ENCODE results near the gene DEPDC7.
"Not testable (repeated sequence)": the region's sequence is repeated elsewhere in the genome, so short reads cannot be mapped to it uniquely, and the experiment has no call there.

Gene DEPDC7

GRCh38 chr11:33015621-33016551 is at the start of gene DEPDC7:
TSS of gene DEPDC7 (plus strand) at chr11:33015878. CDS start at chr11:33015956, 78 bp downstream.
- DNase-seq (ENCODE audit: low read depth), result peak; percentile 90

GRCh38 chr11:32968541-32968940 is 47.1 kb upstream of the DEPDC7 start:
- DNase-seq (ENCODE audit: low read depth), result no peak

- DNase-seq (ENCODE audit: low read depth), result not testable (repeated sequence)
Measured at GRCh38 chr11:32972233-32972632, 43.4 kb upstream of the DEPDC7 start.

GRCh38 chr11:32972781-32973180 is 42.9 kb upstream of the DEPDC7 start:
- DNase-seq (ENCODE audit: low read depth), result no peak

GRCh38 chr11:32982626-32983025 is 33.1 kb upstream of the DEPDC7 start:
- DNase-seq (ENCODE audit: low read depth), result no peak

DNA sequence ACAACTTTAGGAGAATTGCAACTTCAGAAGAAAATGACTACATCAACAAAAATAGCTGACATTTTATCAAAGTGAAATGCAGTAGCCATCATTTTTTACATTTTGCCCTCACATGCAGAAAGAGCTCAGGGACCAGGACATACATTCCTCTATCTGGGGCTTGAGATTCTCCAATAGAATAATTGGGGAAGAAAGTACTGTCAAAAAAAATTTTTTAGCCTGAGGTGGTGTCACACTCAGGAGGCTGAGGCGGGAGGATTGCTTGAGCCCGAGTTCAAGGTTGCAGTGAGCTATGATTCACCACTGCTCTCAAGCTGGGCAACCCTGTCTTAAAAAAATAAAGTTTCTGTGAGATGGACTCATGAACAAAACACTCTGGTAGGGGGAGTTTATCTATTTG is 32.2 kb upstream of the DEPDC7 start:
- peak; percentile 9 for DNase-seq (ENCODE audit: low read depth)

GRCh38 chr11:32985600-32985999 is 30.1 kb upstream of the DEPDC7 start:
- DNase-seq (ENCODE audit: low read depth), result no peak

- DNase-seq (ENCODE audit: low read depth), result no peak
Measured at GRCh38 chr11:32987851-32988250, 27.8 kb upstream of the DEPDC7 start.

DNA sequence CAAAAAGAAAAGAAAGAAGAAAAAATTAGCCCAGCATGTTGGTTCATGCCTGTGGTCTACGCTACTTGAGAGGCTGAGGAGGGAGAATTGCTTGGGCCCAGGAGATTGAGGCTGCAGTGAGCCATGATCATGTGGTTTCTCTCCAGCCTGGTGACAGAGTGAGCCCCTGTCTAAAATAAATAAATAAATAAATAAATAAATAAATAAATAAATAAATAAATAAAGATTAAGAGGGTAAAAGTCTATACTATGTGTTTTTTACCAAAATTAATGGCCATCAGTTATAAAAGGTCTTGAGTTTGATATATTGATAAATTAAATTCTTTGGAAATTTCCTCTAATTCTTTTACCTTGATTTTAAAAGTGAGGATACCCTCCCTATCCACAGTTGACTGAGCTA is 25.2 kb upstream of the DEPDC7 start:
- no peak for DNase-seq (ENCODE audit: low read depth)

DNA sequence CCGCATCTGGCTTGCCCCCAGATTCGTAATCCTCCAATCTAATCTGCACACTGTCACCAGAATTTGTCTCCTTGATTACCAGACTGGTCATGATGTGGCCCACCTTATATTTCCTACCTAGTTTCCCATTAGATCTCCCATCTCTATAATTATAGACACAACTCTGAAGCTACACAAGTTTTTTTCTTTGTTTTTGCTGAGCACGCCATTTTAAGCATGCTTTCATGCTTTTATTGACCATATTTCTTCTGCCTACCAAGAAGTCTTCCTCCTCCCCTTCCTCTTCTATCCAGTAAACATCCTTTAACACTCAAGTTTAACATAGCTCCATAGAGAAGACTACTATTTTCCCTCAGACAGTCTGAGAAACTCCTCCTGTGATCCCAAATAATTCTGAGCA is 24.3 kb upstream of the DEPDC7 start:
- DNase-seq (ENCODE audit: low read depth), result no peak

GRCh38 chr11:32991898-32992297 is 23.8 kb upstream of the DEPDC7 start:
- DNase-seq (ENCODE audit: low read depth), result no peak

DNA sequence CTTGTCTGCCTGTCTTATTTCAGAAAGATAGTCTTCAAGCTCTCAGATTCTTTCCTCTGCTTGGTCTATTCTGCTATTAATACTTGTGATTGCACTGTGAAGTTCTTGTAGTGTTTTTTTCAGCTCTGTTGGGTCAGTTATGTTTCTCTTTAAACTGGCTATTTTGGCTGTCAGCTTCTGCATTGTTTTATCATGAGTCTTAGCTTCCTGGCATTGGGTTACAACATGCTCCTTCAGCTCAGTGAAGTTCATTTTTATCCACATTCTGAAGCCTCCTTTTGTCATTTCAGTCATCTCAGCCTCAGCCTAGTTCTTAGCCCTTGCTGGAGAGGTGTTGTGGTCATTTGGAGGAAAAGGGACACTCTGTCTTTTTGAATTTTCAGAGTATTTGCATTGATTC is 15.5 kb upstream of the DEPDC7 start:
- DNase-seq (ENCODE audit: low read depth), result peak; percentile 92

GRCh38 chr11:33001281-33001680 is 14.4 kb upstream of the DEPDC7 start:
- peak; percentile 16 for DNase-seq (ENCODE audit: low read depth)

GRCh38 chr11:33001751-33002542 is 13.7 kb upstream of the DEPDC7 start:
- DNase-seq (ENCODE audit: low read depth), result no peak

DNA sequence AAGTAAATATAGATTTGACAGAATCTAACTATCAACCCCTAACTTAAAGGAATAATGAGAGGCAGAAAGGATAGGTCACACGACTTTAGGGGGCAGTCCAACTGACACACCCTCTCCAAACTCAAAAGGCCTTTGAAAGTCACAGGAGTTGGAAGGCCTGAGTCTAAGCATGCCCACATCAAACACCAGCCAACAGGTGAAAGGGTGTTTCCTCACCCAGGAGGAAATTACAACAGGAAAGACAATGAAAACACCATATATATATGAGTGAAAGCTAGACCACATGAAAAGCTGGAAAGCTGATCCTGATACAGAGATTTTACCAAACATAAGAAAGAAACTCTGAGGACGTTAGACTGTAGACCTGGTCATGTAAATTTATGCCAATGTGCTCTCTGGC is 10.5 kb upstream of the DEPDC7 start:
- DNase-seq (ENCODE audit: low read depth), result no peak

DNA sequence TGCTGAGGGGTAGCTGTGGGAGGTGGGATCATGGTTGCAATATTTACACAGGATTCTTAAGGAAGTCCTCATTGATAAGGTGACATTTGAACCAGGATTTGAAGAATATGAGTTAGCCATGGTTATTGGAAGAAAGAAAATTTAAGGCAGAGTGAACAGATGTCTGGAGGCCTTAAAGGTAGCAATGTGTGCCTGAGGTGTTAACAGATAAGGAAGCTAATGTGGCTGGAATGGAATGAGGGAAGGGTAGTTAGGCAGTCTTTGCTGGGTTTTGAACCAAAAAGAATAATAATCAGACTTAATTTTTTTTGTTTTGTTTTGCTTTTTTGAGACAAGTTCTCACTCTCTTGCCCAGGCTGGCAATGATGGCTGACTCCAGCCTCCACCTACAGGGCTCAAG is 9.7 kb upstream of the DEPDC7 start:
- no peak for DNase-seq (ENCODE audit: low read depth)

- DNase-seq (ENCODE audit: low read depth), result peak; percentile 14
Measured at GRCh38 chr11:33013755-33014154, 1.9 kb upstream of the DEPDC7 start.

DNA sequence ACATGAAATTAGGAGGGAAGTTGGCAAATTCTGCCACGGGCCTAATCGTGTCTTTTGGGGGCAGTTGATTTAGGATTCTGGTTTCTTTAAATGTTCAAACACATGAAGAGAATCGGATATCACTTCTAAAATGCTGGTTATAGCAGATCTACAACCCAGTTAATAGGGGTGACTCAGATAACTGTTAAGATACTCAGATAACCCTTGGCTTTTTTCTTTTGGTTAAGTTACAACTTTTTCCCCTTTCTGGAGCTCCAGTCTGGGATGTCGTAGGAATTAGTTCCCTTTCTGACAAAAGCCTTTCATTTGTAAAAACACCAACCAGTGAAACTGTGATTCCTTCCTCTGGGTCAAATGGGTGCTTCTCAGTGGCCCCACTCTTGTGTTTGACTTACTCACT is 976 bp downstream of the DEPDC7 start:
- peak; percentile 50 for DNase-seq (ENCODE audit: low read depth)

DNA sequence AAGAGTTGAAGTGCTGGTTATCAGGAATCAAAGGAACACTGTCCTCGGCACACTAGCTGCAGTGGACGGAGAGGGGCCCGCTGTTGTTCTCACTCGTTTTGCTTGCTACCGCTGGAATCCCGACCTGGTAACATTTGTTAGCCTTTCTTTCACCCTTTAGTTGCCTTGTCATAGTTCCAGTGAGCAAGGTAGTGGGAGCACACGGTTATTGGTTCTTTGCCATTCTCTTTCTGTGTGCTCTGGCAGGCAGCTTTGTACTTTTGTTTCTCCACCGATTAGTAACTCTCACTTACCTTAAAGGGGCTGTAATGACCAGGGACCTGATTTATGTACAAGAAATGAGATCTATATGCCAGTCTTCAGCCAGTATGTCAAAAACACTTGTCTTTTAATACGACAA is 1.8 kb downstream of the DEPDC7 start:
- no peak for DNase-seq (ENCODE audit: low read depth)

DNA sequence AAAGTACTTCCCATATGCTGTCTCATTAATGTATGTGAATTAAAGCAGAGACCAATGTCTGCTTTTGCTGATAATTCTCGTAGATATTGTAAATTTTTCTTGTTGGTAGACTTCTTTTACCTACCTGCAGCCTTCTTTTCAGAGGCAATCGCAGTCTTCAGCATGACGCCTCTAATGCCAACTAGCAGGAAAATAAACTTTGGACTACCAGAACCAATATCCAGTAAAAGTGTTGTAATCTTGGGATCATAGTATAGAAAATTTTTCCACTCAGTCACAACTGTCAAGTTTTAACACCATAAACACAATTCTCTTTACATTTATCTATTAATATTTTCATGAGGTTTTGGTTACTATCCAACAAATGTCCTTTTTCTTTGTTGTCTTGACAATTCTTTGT is 2.3 kb downstream of the DEPDC7 start:
- no peak for DNase-seq (ENCODE audit: low read depth)

DNA sequence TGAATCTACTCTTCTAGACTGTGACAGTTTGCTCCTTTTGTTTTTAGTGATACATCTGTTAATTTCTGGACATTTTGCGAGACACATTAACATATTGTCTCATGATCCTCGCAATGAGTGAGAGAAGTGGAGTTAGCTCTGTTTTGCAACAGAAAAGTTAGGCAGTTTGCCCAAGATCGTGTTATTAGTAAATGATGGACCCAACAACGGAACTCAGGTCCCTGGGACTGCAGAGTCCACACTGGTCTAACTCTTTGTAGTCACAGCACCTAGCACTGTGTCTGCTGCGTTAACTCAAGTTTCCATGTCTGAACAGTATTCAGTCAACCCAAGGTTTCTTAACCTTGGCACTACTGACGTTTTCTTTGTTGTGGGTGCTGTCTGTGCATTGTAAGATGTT is 3.2 kb downstream of the DEPDC7 start:
- no peak for DNase-seq (ENCODE audit: low read depth)

DNA sequence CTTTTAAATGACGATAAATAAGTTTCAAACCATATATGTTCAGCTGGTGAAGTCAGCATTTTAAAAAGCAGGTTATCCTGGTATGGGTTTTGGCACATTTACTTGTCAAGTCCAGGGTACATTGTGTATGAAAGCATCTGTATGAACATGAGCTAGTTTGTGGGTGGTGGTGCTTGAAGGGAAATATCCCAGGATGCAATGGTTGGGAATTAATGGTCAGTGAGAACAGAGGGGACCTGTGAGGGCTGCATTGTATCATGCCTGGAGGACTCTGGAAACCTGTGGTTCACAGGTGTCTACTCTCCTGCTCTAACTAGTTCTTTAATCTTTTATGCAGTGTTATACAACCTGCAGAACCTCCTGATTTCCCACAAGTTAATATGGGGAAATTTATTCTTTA is 5.8 kb downstream of the DEPDC7 start:
- no peak for DNase-seq (ENCODE audit: low read depth)

- DNase-seq (ENCODE audit: low read depth), result peak; percentile 27
Measured at GRCh38 chr11:33021937-33022336, 6.3 kb downstream of the DEPDC7 start.

Data from EH (cell line).